GM18505 (cell line): Measurements from ENCODE around the gene AP5Z1.

Source experiments
- ATAC-seq: cut with Tn5 transposase; IDR thresholded peaks from one replicate; pipeline ENCODE4 v1.9.1; 2021; ENCODE audit not compliant: unreplicated experiment
- POLR2A ChIP-seq: IDR thresholded peaks from 4 replicates; pipeline ENCODE4 v1.6.1; 2011; ENCODE audit warnings: borderline replicate concordance; ENCODE audit not compliant: insufficient read depth, insufficient read length; ENCODE audit errors: extremely low read depth

AP5Z1 gene

GRCh38 chr7:4749798-4750197 lies 25.6 kb upstream of the AP5Z1 start:
- ATAC-seq: no peak
- TF ChIP-seq POLR2A: no peak

- ATAC-seq: no peak
- no peak for TF ChIP-seq POLR2A
Observed at GRCh38 chr7:4751398-4751947, 23.9 kb upstream of the AP5Z1 start.

GRCh38 chr7:4753598-4754432 lies 21.6 kb upstream of the AP5Z1 start:
- peak; percentile 86 for ATAC-seq
- no peak for TF ChIP-seq POLR2A

GRCh38 chr7:4754433-4755010 lies 20.9 kb upstream of the AP5Z1 start:
- no peak for TF ChIP-seq POLR2A
- ATAC-seq: no peak

GRCh38 chr7:4755045-4755444 lies 20.4 kb upstream of the AP5Z1 start:
- TF ChIP-seq POLR2A: no peak
- ATAC-seq: no peak

- ATAC-seq: no peak
- no peak for TF ChIP-seq POLR2A
Observed at GRCh38 chr7:4758111-4758510, 17.3 kb upstream of the AP5Z1 start.

- ATAC-seq: no peak
- no peak for TF ChIP-seq POLR2A
Observed at GRCh38 chr7:4758791-4759190, 16.6 kb upstream of the AP5Z1 start.

- no peak for ATAC-seq
- TF ChIP-seq POLR2A: no peak
Observed at GRCh38 chr7:4759211-4759610, 16.2 kb upstream of the AP5Z1 start.

- ATAC-seq: no peak
- no peak for TF ChIP-seq POLR2A
Observed at GRCh38 chr7:4760952-4761351, 14.5 kb upstream of the AP5Z1 start.

- ATAC-seq: no peak
- TF ChIP-seq POLR2A: no peak
Observed at GRCh38 chr7:4762121-4763055, 13.0 kb upstream of the AP5Z1 start.

GRCh38 chr7:4763091-4763793 lies 12.2 kb upstream of the AP5Z1 start:
- TF ChIP-seq POLR2A: no peak

GRCh38 chr7:4763794-4764185 lies 11.6 kb upstream of the AP5Z1 start:
- no peak for TF ChIP-seq POLR2A
- ATAC-seq: no peak

More at GRCh38 chr7:4763091-4763793, 12.2 kb upstream of the AP5Z1 start:
- no peak for ATAC-seq
